G401.6 (cell line): ENCODE measurements around the gene NUCKS1.
A peak's percentile ranks its signal among the peaks of the same experiment; 100 is the strongest.

Experiments
- FAIRE-seq: peaks from 2 replicates; lab custom pipeline; 2012; peaks lifted over from hg19 to GRCh38; lab: Jason Lieb, UNC

Gene NUCKS1

DNA sequence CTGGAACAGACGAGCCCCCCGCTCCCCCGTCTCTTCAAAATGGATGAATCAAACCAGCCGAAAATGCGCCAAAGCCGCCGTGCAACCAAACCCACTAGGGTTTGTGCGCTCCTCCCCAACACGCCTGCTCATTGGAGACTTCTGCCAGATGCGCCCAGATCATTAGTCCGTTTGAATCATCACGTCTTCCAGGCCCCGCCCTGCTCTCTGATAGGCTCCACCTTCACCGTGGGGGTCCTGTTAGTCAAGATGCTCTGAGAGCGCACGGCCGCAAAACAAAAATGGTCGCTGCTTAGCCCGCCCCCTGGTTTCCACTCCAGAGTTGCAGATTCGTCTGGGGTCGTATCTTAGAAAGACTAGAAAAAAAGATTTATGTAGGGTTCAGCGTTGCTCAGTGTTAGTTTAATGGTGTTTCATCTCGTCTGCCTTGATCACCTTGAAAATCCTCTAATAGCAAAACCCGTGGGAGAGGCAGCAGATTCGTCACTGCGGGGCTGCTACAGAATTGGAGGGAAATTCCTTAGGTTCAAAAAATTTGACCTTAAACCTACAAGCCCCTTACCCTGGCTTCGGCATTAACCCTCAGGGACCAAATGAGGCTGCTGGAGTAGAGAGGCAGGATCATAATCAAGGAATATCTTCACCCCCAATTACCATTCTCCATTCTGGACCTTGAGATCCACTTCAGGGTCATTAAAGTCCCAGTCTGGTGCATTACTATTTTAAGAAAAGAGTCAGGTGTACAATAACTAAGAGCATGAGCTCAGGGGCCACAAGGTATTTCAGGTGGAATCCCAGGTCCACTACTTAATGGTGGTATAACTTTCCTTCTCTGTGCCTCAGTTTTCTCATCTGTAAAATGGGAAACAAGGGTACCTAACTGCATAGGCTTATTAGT, at the start of gene NUCKS1:
Gene NUCKS1 (minus strand): TSS at position 45 of the 898 bp plus-strand sequence. CDS start 209 bp downstream, outside the sequence.
- FAIRE-seq: peak; percentile 99

GRCh38 chr1:205798577-205798976, 48.6 kb upstream of the NUCKS1 start:
- no peak for FAIRE-seq

DNA sequence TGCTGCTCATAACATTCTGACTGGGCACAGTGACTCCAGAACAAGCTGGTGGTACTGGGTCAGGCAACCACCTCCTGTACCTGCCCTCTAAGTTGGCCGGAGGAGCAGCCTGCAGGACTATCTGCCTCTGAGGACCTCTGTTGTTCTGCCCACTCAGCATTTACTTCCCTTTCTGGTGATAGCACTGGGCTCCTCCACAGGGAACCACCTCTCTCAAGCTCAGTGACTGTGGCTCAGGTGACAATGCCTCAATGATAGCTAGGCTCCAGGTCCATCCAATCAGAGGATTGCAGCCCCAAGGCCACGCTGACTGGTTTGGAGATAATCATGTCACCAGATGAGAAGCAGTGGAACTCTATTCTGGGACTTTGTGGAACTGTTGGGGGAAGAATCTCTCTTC, 47.2 kb upstream of the NUCKS1 start:
- no peak for FAIRE-seq

- FAIRE-seq: no peak
Measured at GRCh38 chr1:205794011-205794730, 44.2 kb upstream of the NUCKS1 start.

- no peak for FAIRE-seq
Measured at GRCh38 chr1:205792961-205793673, 43.1 kb upstream of the NUCKS1 start.

DNA sequence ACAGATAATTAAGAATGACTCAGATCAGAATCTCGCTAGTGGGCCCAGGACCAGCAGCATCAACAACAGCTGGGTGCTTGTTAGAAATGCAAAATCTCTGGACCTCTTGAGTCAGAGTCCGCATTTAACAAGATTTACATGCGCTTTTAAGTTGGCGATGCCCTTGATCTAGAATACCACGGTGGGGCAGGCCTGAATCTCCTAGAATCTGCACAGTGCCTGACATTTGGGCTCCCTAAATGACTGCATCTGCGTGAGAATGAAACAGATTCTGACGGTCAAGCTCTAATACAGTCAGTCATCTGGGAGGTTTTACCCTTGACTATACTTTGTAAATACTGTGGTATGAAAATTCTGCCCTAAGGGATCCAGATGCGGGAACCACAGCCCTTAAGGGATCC, 42.5 kb upstream of the NUCKS1 start:
- no peak for FAIRE-seq

DNA sequence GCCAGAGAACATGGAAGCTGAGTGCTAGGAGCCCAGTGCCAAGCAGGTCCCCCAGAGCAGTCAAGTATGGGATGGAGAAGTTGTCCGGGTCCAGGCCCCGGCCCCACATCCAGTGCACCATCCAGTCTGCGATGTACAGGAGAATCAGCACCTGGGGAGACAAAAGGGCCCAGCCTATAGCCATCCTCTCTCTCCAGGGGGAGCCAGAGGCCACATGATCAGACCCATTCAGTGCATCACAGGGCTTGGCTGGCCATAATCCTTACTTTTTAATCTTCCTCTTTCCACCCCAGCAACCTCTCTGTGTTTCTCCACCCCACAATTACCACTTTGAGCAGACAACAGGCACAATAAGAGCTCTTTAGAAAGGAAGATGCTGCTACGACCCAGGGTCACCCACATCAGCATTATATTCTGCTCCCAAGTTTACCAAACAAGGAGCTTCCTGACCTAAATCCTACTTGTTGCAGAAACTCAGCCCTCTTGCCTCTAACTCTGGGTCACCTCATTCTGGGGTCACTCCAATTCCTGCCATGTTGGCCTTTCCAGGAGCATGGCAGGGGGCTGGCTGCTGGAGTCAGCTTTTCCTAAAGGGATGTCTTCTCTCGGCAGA, 41.7 kb upstream of the NUCKS1 start:
- no peak for FAIRE-seq

DNA sequence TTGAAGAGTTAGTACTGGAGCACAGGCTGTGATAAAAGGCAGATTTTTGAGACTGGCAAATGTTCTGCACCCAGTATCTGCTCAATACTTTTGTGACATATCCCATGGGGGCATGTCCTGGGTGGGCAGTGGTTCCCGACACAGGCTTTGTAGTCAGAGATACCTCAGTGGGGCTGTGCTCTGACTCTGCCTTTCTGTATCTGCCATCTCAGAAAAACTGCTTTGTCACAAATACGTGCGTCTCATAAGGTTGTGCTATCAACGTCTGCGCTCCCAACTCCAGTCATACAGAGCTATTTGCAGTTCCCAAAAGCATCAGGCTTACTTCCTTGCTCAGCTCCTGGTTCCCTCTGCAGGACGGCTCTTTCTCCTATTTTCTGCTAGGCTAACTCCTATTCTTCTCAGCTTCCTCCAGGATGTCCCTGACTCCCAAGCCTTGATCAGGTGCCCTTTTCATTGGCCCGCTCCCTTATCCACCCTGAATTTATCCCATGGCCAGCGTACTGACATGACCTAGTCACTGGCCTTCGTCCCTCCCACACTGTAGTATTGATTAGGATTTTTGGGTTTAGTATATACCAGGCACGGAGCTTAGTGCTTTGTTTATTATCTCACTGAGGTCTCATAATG, 37.4 kb upstream of the NUCKS1 start:
- no peak for FAIRE-seq

- no peak for FAIRE-seq
Measured at GRCh38 chr1:205786601-205787000, 36.6 kb upstream of the NUCKS1 start.

DNA sequence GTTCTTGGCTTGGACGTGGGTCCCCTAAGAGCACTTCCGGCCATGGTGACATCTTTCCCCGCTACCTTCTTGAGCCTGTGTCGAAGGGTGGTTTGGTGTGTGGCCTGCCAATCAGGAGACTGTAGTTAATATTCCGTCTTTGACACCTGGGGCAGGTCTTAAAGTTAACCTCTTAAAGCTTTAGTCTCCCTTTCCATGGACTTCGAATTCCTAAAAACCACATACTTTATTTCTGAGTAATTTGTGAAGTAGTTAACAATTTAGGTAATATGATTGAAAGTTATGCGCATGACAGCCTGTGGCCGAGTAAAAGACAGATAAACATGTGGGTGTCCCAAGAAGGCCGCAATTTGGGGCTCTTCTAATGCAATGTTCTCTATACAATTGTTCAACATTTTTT, 35.5 kb upstream of the NUCKS1 start:
- FAIRE-seq: no peak

GRCh38 chr1:205783904-205784303, 33.9 kb upstream of the NUCKS1 start:
- FAIRE-seq: no peak

DNA sequence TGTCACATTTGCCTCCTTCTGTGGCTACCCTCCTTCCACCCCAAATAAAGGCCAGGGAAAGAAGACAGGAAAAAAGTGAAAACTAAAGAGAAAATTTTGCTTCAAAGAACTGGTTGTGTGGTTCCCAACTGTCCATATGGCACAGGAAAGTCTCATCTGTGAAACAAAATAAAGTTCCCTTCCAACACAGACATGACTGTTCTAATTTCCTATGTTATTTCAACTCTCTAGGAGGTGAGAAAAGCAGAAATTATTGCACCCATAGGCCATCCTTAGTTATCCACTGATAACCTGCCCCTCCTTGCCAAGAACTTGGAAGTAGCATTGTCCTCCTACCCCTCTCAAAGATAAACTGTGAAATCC, 33.4 kb upstream of the NUCKS1 start:
- no peak for FAIRE-seq

DNA sequence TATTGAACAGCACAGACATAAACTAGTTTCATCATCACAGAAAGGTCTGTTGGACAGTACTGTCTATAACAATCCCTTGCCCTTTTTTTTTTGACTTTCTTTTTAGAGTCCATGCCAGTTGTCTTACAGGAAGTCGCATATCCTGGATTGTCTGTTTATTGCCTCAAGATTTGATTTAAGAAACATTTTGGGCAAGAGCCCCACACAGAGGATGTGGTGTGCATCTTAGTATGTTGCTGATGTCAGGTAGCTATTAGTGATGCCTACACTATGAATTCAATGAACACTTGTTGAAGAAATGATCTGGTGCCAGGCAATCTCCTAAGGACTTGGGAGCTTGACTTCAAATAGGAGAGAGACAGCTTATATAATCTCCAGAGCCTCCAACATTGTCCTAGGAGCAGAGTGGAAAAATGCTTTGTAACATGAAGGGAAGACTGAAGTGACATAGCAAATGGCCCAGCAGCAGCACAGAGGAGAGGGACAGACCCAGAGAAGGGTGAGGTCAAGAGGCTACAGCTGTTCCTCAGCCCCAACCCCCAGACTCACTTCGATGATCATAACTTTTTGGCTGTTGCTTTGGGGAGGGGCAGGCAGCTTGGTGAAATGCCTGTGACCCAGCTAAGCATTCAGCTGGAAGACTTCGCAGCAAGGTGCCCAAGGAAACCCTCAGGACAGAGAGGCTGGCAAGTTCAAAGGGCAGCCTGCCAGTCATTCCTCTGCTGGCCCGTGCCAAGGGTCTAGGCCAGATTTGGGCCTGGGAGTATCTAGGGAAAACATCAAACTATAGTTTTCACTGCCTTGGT, 32.8 kb upstream of the NUCKS1 start:
- no peak for FAIRE-seq

DNA sequence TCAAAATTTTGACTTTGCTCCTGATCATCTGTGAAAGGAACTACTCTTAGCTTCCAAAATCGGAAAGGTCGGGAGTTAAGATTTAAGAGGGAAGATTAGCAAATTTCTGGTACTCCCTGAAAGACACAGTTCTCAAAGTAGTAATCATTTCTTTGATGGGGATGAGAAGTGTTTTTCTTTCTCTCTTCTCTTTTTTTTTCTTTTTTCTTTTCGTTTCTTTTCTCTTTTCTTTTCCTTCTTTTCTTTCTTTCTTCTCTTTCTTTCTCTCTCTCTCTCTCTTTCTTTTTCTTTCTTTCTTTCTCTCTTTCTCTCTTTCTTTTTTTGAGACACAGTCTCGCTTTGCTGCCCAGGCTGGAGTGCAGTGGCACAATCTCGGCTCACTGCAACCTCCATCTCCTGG, 30.4 kb upstream of the NUCKS1 start:
- no peak for FAIRE-seq

GRCh38 chr1:205777994-205778393, 28.0 kb upstream of the NUCKS1 start:
- FAIRE-seq: no peak

DNA sequence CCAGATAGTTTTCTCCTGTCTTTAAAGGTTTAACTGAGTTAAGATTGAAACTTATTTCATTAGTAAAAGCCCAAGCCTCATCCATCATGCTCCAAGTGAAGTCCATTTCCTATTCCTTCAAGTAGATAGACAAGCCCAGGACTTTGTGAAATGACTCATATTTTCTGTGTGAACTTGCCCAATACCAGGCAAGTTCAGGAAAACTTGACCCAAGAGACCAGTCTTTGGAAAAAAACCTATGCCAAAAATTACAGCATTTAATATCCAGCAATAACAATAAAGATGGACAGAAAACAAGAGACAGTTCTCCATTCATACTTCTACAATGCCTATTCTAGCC, 25.7 kb upstream of the NUCKS1 start:
- no peak for FAIRE-seq

DNA sequence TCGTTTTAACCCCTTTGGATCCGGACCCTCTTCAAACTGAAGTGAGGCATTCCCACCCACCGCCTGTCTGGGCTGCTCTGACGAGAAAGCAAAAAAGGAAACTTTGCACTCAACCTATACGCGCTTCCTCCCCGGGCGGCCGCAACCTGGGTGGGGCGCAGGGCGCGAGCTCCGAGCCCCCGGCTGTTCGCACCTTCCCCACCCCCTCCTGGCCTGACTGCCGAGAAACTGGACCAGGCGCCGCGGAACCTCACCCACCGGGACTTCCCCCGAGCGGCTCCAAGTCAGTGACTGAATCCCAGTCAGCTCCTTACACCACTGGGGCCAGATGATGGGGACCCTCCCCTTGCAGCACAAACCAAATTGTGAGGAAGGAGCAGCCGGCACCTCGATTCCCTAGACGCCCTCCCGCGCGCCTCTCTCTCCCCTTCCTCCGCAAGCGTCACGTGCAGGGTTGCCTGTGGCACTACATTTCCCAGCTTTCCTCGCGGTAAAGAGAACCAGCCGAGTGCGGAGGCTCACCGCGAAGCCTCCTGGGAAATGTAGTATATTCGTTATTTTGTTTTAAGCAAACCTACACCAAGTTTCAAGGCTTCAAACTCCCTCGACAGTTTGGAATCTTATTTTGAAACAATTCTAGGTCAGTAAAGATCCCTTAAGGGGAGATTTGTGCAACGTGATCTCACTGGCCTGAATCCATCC, 25.2 kb upstream of the NUCKS1 start, which contains the start of gene RAB29:
Gene RAB29 (minus strand): TSS at position 468 of the 702 bp plus-strand sequence. CDS start 526 bp downstream, outside the sequence.
- peak; percentile 88 for FAIRE-seq

- no peak for FAIRE-seq
Measured at GRCh38 chr1:205774198-205775014, 24.4 kb upstream of the NUCKS1 start.

DNA sequence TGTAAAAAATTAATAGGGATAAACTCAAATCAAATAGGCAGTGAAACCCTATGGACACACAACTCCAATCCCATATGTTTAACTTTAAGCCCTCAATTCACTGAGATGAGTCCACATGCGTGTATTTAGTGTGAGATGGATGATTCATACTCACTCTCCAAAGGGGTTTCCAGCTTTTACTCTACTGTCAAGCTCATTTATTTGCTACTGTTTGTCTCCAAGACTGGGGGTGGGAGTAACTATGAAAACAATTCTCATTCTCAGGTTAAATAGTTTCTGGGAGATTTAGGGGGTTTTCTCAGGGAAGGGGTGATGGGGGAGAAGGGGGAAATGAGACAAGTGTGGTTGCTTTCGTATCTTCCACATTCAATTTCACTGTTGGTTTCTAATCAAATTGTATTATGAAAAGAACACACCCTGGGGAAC, 22.6 kb upstream of the NUCKS1 start:
- no peak for FAIRE-seq

- no peak for FAIRE-seq
Measured at GRCh38 chr1:205770618-205771017, 20.6 kb upstream of the NUCKS1 start.
